Ureter (tissue), 1 donor: Measurements from ENCODE around the gene ADSS2. TPM values are rescaled to one million over a fixed set of nuclear protein-coding genes. Genes with fewer than 3 reads are reported as not detected.

Experiments used
- DNase-seq: peaks from one replicate; pipeline ENCODE4 v3.0.0-alpha.2; 2020; ENCODE audit warnings: low spot score
- total RNA-seq: library from RNA; stranded (reverse); gene quantifications from one replicate; pipeline ENCODE4 v1.2.4, GENCODE V29; 2023
- donor health status: DM: yes; HTN: yes; CAD: no.

The ADSS2 gene
- total RNA-seq, 1 donor from 2014 or later: 60.5 TPM

- no peak for DNase-seq
Observed at GRCh38 chr1:244445320-244446181, 6.2 kb downstream of the ADSS2 start.

DNA sequence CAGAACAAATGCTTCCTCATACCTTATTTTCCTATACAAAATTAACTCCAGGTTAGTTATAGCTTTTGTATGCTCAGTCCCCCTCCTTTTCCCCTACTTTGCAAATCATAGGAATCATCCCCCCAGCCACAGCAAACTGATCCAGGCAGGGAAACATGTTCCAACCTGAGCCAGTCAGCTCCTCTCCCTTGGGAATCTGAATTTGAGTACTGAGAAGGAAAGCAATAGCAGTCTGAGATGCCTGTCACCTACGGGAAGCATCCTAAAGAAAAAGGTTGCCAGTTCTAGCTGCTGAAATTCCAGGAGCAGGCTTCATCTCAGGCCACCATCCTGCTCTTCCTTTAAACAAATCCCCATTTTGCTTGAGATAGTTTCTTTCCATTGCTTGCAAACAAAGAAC, 6.9 kb downstream of the ADSS2 start:
- no peak for DNase-seq

- no peak for DNase-seq
Observed at GRCh38 chr1:244442850-244443249, 8.9 kb downstream of the ADSS2 start.

- no peak for DNase-seq
Observed at GRCh38 chr1:244439391-244440032, 12.2 kb downstream of the ADSS2 start.

- no peak for DNase-seq
Observed at GRCh38 chr1:244437086-244437468, 14.6 kb downstream of the ADSS2 start.

DNA sequence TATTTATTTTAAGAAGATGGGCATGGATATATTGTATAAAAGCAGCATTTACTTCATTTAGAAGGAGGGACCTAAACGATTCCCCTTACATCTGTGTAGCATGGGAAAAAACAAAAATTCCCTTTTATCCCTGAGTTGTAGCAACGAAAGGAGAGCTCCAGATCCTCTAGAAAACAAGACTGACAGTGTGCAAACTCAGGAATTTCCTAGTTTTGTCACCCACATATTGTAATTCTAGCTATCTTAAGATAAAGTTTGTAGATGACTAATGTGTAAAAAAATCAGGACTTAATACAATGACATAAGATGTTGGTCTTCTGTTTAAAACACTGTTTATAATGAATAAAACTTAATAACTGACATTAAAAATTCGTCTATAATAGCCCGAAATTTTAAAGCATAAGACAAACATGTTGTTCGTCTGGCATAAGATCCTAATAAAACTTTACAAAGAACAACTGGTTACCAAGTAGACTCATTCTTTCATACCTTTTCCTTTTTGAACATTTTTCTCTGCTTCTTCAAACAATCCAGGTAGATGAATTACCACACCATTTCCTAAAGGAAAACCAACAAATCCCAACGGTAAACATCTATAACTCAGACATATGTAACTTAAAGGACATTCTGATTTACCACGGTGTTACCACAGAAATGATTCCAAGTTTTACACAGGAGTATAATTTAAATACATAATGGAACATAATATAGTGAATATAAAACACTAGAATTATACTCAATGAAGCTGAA, 15.2 kb downstream of the ADSS2 start:
- DNase-seq: no peak

DNA sequence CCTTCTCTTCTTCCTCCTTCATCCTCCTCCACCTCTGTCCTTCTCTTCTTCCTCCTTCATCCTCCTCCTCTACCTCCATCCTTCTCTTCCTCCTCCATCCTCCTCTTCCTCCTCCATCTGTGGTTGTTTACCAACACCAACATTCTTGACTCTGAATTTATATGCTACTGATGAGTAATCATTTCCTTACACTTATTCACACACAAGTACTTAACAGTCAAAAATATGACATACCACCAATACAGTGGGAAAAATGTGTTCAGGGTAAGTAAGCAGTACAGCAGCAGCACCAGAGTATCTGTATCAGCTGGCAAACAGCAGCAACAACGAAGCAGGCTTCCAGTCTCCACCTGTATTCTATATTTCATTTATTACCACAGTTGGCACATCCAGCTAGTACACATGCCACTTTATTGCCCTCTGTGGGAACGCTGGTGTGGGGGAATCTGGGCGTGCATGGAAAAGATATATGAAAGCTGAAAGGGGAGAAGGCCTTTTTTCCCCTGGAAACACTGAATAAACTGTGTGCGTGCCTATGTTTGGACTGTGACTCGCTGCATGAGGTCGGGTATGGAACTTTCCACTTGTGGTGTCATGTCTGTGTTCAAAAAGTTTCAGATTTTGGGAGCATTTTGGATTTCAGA, 16.0 kb downstream of the ADSS2 start:
- no peak for DNase-seq

GRCh38 chr1:244431166-244431565, 20.5 kb downstream of the ADSS2 start:
- DNase-seq: no peak

DNA sequence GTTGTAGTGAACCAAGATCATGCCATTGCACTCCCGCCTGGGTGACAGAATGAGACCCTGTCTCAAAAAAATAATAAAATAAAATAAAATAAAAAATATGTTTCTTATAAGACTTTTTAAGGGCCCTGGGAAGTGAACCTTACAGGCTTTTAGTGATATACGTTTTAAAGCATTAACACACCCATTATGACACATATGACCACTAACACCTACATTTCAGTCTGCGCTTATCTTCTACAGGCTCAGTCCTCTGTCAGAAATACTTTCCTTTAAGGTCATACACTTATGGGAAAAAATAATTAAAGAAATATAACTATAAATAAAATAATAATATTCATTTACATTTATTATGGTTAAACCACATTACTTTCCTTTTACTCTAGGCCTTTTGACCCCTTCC, 21.9 kb downstream of the ADSS2 start:
- DNase-seq: no peak

GRCh38 chr1:244427647-244428046, 24.1 kb downstream of the ADSS2 start:
- DNase-seq: no peak

DNA sequence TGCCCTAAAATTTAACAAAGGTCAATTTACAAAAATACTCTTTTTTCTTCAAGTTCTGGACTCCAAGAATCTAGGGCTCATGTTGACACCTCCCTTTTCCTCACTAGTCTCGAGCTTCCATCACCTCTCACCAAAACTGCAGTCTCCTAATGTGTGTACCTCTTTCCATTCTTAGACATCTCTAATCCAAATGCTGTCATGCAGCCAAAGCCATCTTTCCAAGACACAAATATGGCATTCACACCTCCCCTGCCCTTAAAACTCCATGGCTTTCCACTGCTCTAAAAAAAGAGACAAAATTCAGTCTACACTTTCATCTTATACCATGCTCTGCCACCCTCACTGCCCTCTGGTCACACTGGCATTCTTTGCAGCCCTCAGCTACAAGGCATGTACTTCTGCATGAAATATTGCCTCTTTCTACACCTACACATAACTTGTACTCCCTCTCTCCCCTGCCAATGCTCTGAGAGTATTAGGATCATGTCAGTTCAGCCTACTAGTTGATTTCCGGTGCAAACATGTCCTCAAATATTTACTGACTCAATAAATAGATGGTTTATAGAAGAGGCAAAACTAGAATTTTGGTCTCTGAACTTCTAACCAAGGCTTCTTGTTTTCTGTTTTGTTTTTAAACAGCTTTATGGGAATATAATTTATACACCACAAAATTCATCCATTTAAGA, 26.9 kb downstream of the ADSS2 start:
- DNase-seq: no peak

GRCh38 chr1:244422174-244422573, 29.5 kb downstream of the ADSS2 start:
- DNase-seq: no peak

DNA sequence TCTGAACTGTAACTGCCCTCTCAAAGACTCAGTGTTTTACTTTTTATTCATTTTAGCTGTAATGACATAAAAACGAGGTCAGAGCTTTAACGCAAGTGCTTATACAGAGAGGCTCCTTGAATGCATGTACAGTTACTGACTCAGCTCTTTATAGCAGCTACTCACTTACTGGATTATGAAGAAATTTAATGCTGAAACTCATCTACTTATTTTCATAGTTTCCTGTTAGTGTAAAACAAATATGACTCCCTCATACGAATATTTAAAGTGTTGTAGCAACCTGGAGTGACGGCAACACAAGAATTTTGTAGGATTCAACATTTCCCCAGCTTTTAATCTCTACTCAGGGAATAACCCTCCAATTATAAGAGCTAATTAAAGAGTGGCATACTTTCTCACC, 32.7 kb downstream of the ADSS2 start:
- DNase-seq: no peak

DNA sequence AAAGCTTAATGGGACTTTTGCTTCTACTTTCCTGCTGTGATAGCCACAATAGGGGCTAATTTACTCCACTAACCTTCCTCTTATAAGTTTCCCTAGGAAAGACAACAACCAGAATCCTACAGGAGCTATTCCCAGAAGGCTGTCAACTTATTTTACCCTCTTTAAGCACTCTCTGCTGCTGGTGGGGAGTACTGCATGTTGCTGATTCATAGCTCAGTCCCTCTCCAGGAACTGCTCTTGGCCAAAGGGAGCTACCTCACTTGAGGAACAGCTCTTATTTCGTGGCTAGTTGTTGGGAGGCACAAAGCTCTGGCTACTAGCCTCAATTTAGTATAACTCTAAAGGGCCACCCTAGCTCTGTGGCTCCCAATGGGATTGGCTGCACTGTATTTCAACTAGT, 37.2 kb downstream of the ADSS2 start:
- DNase-seq: no peak

DNA sequence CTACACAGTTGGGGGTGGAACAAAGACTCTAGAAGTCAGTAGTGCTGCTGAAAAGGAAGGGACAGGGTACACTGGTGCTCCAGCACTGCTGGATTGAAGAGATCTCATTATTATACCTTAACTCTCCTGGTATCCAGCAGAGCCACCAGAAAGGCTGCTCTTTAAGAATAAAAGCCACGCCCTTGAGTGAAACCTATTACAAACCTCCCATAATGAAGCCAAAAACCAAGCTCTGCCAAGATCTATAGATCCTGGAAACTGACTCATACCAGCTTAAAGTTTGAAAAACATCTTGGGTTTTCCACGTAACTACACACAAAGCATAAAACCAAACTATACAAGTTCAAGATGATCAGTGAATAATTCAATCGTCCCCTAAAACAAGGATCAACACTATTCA, 38.0 kb downstream of the ADSS2 start:
- DNase-seq: no peak

DNA sequence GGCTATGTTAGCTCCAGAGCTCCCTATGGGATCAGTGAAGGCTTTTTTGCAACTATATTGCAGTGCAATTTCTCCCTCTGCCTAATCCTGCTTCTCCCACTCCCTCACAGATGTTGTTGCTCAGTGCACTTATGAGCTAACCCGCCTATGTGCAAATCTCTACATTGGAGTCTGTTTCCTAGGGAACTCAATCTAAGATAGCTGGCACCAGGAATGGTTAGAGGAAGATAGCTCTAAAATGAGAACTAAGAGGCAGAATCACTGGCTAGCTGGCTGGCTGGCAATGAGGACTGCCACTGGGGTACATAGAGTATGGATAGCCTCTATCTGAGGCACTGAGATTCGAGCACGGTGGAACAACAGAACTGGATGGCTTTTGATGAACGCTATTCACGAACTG, 39.5 kb downstream of the ADSS2 start:
- no peak for DNase-seq

GRCh38 chr1:244409701-244410100, 42.0 kb downstream of the ADSS2 start:
- no peak for DNase-seq

DNA sequence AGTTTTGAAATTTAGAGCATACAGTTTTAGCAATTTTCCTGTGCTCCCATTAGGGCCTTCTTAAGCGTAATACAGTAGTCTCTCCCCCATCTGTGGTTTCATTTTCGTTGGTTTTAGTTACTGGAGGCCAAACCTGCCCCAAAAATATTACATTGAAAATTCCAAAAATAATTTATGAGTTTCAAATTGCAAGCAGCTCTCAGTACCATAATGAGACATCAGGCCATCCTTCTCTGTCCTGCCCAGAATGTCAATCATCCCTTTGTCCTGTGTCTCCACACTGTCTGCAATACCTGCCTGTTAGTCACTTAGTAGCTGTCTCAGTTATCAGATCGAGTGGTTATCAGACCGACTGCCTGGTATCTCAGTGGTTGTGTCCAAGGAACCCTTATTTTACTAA, 45.4 kb downstream of the ADSS2 start:
- no peak for DNase-seq

- DNase-seq: no peak
Observed at GRCh38 chr1:244405856-244406255, 45.9 kb downstream of the ADSS2 start.

GRCh38 chr1:244403431-244403830, 48.3 kb downstream of the ADSS2 start:
- no peak for DNase-seq

- no peak for DNase-seq
Observed at GRCh38 chr1:244400974-244401373, 50.7 kb downstream of the ADSS2 start.

DNA sequence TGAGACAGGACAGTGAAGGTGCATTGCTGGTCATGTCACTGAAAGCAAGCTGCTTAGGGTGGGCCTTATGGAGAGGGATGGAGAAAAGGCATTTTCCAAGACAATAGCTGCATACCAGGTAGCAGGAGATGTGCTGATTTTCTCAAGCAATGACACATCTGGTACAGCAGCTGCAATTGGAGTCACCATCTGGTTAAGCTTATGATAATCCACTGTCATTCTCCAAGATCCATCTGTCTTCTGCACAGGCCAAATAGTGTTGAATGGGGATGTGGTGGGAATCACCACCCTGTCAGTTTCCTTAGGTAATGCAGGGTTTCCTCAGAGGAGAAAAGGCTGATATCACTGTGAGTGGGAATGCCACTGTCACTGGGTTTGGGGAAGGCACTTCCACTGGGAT, 54.6 kb downstream of the ADSS2 start:
- DNase-seq: no peak
